Glomerular endothelial cell (primary cell): Measurements from ENCODE around the gene SOX15. TPM values are rescaled to one million over a fixed set of nuclear protein-coding genes. Genes with fewer than 3 reads are reported as not detected.
"Not testable (repeated sequence)": the region's sequence is repeated elsewhere in the genome, so short reads cannot be mapped to it uniquely, and the experiment has no call there.

Experiments
- DNase-seq: peaks from one replicate; pipeline ENCODE4 v3.0.0-alpha.2; 2011; ENCODE audit warnings: low read depth, low spot score; ENCODE audit errors: extremely low read depth
- total RNA-seq: library from RNA; depleted of rRNA; stranded (reverse); fragments of >200 nt; gene quantifications from 2 replicates; pipeline ENCODE4 v1.2.3, GENCODE V29; 2015

Gene SOX15
- total RNA-seq: not detected in 2 replicates

- no peak for DNase-seq
These were observed at the start of gene SOX15 for GRCh38 chr17:7589891-7590691. SOX15 (minus strand) TSS chr17:7590094; CDS start chr17:7589676, 418 bp downstream.

- no peak for DNase-seq
These were observed 46.3 kb upstream of the SOX15 start for GRCh38 chr17:7636163-7636562.

- DNase-seq: no peak
These were observed 44.5 kb upstream of the SOX15 start for GRCh38 chr17:7634384-7634783.

GRCh38 chr17:7633093-7633492, 43.2 kb upstream of the SOX15 start:
- DNase-seq: no peak

- no peak for DNase-seq
These were observed 42.6 kb upstream of the SOX15 start for GRCh38 chr17:7632492-7632894.

- no peak for DNase-seq
These were observed 41.8 kb upstream of the SOX15 start for GRCh38 chr17:7631398-7632380.

- no peak for DNase-seq
These were observed 40.2 kb upstream of the SOX15 start, which contains the start of gene SHBG for GRCh38 chr17:7629939-7630571. SHBG (plus strand) TSS chr17:7630135; CDS start chr17:7630173, 38 bp downstream.

- DNase-seq: peak; percentile 41
These were observed 37.6 kb upstream of the SOX15 start, which contains the start of gene SAT2 for GRCh38 chr17:7627250-7628121. SAT2 (minus strand) TSS chr17:7627821; CDS start chr17:7627635, 186 bp downstream.

GRCh38 chr17:7626956-7627249, 37.0 kb upstream of the SOX15 start:
- DNase-seq: no peak

GRCh38 chr17:7626307-7626706, 36.4 kb upstream of the SOX15 start:
- no peak for DNase-seq

GRCh38 chr17:7625749-7626148, 35.9 kb upstream of the SOX15 start:
- not testable (repeated sequence) for DNase-seq

GRCh38 chr17:7623661-7624060, 33.8 kb upstream of the SOX15 start:
- no peak for DNase-seq

- no peak for DNase-seq
These were observed 30.9 kb upstream of the SOX15 start for GRCh38 chr17:7620835-7621234.

GRCh38 chr17:7618608-7619007, 28.7 kb upstream of the SOX15 start:
- DNase-seq: no peak

GRCh38 chr17:7615265-7615747, 25.4 kb upstream of the SOX15 start:
- no peak for DNase-seq

- DNase-seq: peak; percentile 98
These were observed 24.8 kb upstream of the SOX15 start, which contains the start of gene FXR2 for GRCh38 chr17:7614425-7615264. FXR2 (minus strand) TSS chr17:7614897; CDS start chr17:7614532, 365 bp downstream.

- no peak for DNase-seq
These were observed 24.0 kb upstream of the SOX15 start for GRCh38 chr17:7613769-7614424.

GRCh38 chr17:7612294-7612640, 22.4 kb upstream of the SOX15 start:
- no peak for DNase-seq
